ENCODE measurements around the gene C1orf74. TPM values are rescaled to one million over a fixed set of nuclear protein-coding genes. Genes with fewer than 3 reads are reported as not detected.

C1orf74 gene
- total RNA-seq, 1 experiment from 2014 or later = 5.7 TPM

GRCh38 chr1:209746451-209747165 lies 37.8 kb downstream of the C1orf74 start:
- TF ChIP-seq CTCF (conservative IDR thresholded peaks at IDR 0.05; ENCODE audit: low read depth, low read length) (no peak), EZH2 (IDR thresholded peaks at IDR 0.05; ENCODE audit: low read length, unreplicated experiment) (no peak), EZH2phosphoT487 (IDR thresholded peaks at IDR 0.05; ENCODE audit: borderline replicate concordance, low read length) (no peak)
- H3K36me3 ChIP-seq (ENCODE audit: low read depth, low read length) = no peaks in the 10 kb centered on the region
- no peaks in the 10 kb centered on the region for H3K9me2 ChIP-seq (replicated peaks; ENCODE audit: low read length)
- peak; percentile 12 for ATAC-seq
- CTCF ChIA-PET = interaction anchor here (0.7 kb wide), 1 partner anchor 1776 kb away, joined by 3 read pairs; no protein-coding TSS in a partner anchor
- intact Hi-C loops (cut with micrococcal nuclease) = loop anchor here (1.0 to 5.0 kb wide), 5 partner anchors 53 to 177 kb away; no protein-coding TSS in a partner anchor
- no peaks in the 10 kb centered on the region for H4K20me1 ChIP-seq (ENCODE audit: low read length)
- no TSS peak for BruUV-seq (replicated peaks)
- no peaks in the 10 kb centered on the region for H3K27me3 ChIP-seq (ENCODE audit: low read length)
- no peak overlapping the region for H2AFZ ChIP-seq (ENCODE audit: low read length)
- no peak overlapping the region for H3K9ac ChIP-seq (ENCODE audit: low read length)
- H3F3A ChIP-seq (ENCODE audit: low read length, unreplicated experiment) = no peaks in the 10 kb centered on the region
- no peak overlapping the region for H3K4me3 ChIP-seq (ENCODE audit: low read length)
- no peak overlapping the region for H3K27ac ChIP-seq (ENCODE audit: low read length)
- H3K9me3 ChIP-seq (ENCODE audit: low read length) = no peaks in the 10 kb centered on the region
- peak; percentile 57 for DNase-seq
- POLR2A ChIA-PET (ENCODE audit: unreplicated experiment) = no interaction called here
- H3K4me2 ChIP-seq (ENCODE audit: low read length) = 0 out of 2 replicates have a peak overlapping the region, but pooled peaks have one; percentile 33
- peaks cover 24% of the 10 kb centered on the region for H3K4me1 ChIP-seq (ENCODE audit: insufficient read depth, low read length)
- no peaks in the 10 kb centered on the region for H3K79me2 ChIP-seq (ENCODE audit: low read length)

- Histone ChIP-seq H3K4me2 (ENCODE audit: low read length) (no peak overlapping the region), H3K4me3 (ENCODE audit: low read length) (no peak overlapping the region), H3K4me1 (ENCODE audit: insufficient read depth, low read length) (peaks cover 20% of the 10 kb centered on the region), H4K20me1 (ENCODE audit: low read length) (no peaks in the 10 kb centered on the region), H3K27ac (ENCODE audit: low read length) (no peak overlapping the region), H3K9me2 (replicated peaks; ENCODE audit: low read length) (no peaks in the 10 kb centered on the region), H3K36me3 (ENCODE audit: low read depth, low read length) (no peaks in the 10 kb centered on the region), H3K79me2 (ENCODE audit: low read length) (no peaks in the 10 kb centered on the region), H3K27me3 (ENCODE audit: low read length) (no peaks in the 10 kb centered on the region), H3K9ac (ENCODE audit: low read length) (no peak overlapping the region), H3F3A (ENCODE audit: low read length, unreplicated experiment) (no peaks in the 10 kb centered on the region), H3K9me3 (ENCODE audit: low read length) (no peaks in the 10 kb centered on the region), H2AFZ (ENCODE audit: low read length) (no peak overlapping the region)
- DNase-seq (peak; percentile 74), ATAC-seq (no peak)
- CTCF ChIA-PET = interaction anchor here (0.7 kb wide), 1 partner anchor 11 kb away, joined by 3 read pairs; no protein-coding TSS in a partner anchor
- POLR2A ChIA-PET (ENCODE audit: unreplicated experiment) = no interaction called here
- intact Hi-C loops (cut with micrococcal nuclease) = no loop called here
- no TSS peak for BruUV-seq (replicated peaks)
- no peak for TF ChIP-seq EZH2 (IDR thresholded peaks at IDR 0.05; ENCODE audit: low read length, unreplicated experiment)
Measured at GRCh38 chr1:209743145-209743482, 41.2 kb downstream of the C1orf74 start.

- Histone ChIP-seq H3K27ac (ENCODE audit: low read length) (no peak overlapping the region), H3F3A (ENCODE audit: low read length, unreplicated experiment) (no peaks in the 10 kb centered on the region), H3K9me3 (ENCODE audit: low read length) (no peaks in the 10 kb centered on the region), H3K27me3 (ENCODE audit: low read length) (no peaks in the 10 kb centered on the region), H3K36me3 (ENCODE audit: low read depth, low read length) (no peaks in the 10 kb centered on the region), H3K9ac (ENCODE audit: low read length) (no peak overlapping the region), H4K20me1 (ENCODE audit: low read length) (no peaks in the 10 kb centered on the region), H3K4me2 (ENCODE audit: low read length) (no peak overlapping the region), H3K4me3 (ENCODE audit: low read length) (no peak overlapping the region), H3K4me1 (ENCODE audit: insufficient read depth, low read length) (peaks cover 18% of the 10 kb centered on the region), H3K79me2 (ENCODE audit: low read length) (no peaks in the 10 kb centered on the region), H3K9me2 (replicated peaks; ENCODE audit: low read length) (no peaks in the 10 kb centered on the region), H2AFZ (ENCODE audit: low read length) (no peak overlapping the region)
- ATAC-seq (no peak), DNase-seq (no peak)
- intact Hi-C loops (cut with micrococcal nuclease) = no loop called here
- CTCF ChIA-PET = interaction anchor here (0.7 kb wide), 1 partner anchor 10 kb away, joined by 3 read pairs; no protein-coding TSS in a partner anchor
- TF ChIP-seq CTCF (conservative IDR thresholded peaks at IDR 0.05; ENCODE audit: low read depth, low read length) (no peak), EZH2 (IDR thresholded peaks at IDR 0.05; ENCODE audit: low read length, unreplicated experiment) (no peak), EZH2phosphoT487 (IDR thresholded peaks at IDR 0.05; ENCODE audit: borderline replicate concordance, low read length) (no peak)
- no TSS peak for BruUV-seq (replicated peaks)
- POLR2A ChIA-PET (ENCODE audit: unreplicated experiment) = no interaction called here
Measured at GRCh38 chr1:209742409-209743144, 41.8 kb downstream of the C1orf74 start.

All from PC-3 (cell line).